Gastrocnemius medialis (tissue), 4 donors: ENCODE data around the gene LGALS8.

Experiments
- POLR2A ChIP-seq, 2 donors: fragments of 450-650 bp; IDR thresholded peaks; one replicate each; pipeline ENCODE4 v1.6.1; 2017; ENCODE audit warnings: antibody characterized with exemption in 2 of 2, mild to moderate bottlenecking in 2 of 2, moderate library complexity in 2 of 2
- TF ChIP-seq, protein P1 (sequence below), 5 experiments: fragments of 450-650 bp in 3 of 5; fragments of 200-600 bp in 2 of 5; sonication (generic) in 2 of 5; IDR thresholded peaks in 4 of 5; conservative IDR thresholded peaks in 1 of 5; 1 replicate in 4 of 5; 2 replicates in 1 of 5; pipeline ENCODE4 v1.5.1; 2016 to 2019; ENCODE audit warnings: antibody characterized with exemption in 5 of 5, mild to moderate bottlenecking in 3 of 5, moderate library complexity in 3 of 5

DNA sequence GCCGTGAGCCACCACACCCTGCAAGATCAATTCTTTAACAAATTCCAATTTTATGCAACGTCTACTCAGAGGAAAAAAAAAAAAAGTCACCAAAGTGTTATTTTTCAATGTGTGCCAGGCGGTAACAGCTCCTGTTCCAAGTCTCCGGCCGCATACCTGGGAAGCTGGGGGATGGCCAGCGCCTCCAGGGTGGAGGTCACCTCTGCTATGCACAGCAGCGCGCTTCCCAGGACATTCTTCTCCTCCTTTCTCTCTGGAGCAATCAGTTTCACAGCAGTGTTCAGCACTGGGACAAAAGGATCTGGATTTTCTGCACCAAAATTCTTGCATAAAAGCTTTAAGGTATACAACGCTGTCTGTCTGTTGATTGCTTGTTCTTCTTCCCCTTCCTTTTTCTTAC, 34.3 kb downstream of the LGALS8 start:
- TF ChIP-seq, protein P1, sequence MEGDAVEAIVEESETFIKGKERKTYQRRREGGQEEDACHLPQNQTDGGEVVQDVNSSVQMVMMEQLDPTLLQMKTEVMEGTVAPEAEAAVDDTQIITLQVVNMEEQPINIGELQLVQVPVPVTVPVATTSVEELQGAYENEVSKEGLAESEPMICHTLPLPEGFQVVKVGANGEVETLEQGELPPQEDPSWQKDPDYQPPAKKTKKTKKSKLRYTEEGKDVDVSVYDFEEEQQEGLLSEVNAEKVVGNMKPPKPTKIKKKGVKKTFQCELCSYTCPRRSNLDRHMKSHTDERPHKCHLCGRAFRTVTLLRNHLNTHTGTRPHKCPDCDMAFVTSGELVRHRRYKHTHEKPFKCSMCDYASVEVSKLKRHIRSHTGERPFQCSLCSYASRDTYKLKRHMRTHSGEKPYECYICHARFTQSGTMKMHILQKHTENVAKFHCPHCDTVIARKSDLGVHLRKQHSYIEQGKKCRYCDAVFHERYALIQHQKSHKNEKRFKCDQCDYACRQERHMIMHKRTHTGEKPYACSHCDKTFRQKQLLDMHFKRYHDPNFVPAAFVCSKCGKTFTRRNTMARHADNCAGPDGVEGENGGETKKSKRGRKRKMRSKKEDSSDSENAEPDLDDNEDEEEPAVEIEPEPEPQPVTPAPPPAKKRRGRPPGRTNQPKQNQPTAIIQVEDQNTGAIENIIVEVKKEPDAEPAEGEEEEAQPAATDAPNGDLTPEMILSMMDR (IDR thresholded peaks at IDR 0.05 in 4 of 5, conservative IDR thresholded peaks at IDR 0.05 in 1 of 5), result no peak
- no peak for TF ChIP-seq POLR2A (IDR thresholded peaks at IDR 0.05)
